Activated T-helper 1 cell treated with Interleukin-2 at 50 U/mL for 16 hours (primary cell): ENCODE measurements around the gene NFE2L2.
"Not testable (repeated sequence)": the region's sequence is repeated elsewhere in the genome, so short reads cannot be mapped to it uniquely, and the experiment has no call there.

ENCODE experiments used
- DNase-seq: peaks from one replicate; pipeline ENCODE4 v3.0.0-alpha.2; 2020; ENCODE audit warnings: low read depth

The NFE2L2 gene

GRCh38 chr2:177279847-177280246, 15.3 kb upstream of the NFE2L2 start:
- no peak for DNase-seq

- no peak for DNase-seq
These were observed 11.2 kb upstream of the NFE2L2 start for GRCh38 chr2:177275743-177276055.

GRCh38 chr2:177275040-177275742, 10.7 kb upstream of the NFE2L2 start:
- DNase-seq = no peak

DNA sequence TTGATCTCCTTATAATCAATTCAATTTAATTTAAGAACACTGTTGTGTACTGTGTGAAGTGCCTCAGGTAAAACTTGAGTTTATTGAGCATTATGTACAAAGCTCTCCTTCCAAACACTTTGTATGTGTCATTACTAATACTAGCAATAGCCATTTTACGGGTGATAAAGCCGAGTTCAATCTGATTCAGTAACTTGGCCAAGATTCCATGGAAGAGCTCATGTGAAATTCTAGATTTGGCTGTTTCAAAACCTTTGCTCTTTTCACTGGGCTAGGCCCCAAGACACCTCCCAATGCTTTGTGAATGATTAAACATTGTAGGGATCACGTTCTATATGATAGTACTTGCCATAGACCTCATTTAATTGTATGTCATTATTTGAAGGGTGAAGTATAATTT, 8.9 kb upstream of the NFE2L2 start:
- DNase-seq = no peak

DNA sequence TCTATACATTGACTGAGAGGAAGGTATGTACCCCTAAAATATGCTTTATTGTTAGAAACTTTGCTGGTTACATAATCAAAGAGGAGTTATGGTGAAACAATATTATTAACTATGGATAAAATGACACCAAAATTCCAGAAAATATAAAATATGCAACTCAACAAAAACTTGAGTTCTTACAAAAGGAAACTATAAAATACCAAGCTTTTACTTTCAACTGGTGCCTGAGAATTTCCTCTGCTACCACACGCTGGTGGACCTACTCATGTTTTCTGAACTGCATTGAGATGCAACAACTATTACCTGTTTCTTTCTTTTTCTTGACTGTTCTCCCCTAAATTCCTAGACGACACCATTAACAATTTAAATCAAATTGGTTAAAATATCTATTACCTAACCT, 8.2 kb upstream of the NFE2L2 start:
- DNase-seq = no peak

DNA sequence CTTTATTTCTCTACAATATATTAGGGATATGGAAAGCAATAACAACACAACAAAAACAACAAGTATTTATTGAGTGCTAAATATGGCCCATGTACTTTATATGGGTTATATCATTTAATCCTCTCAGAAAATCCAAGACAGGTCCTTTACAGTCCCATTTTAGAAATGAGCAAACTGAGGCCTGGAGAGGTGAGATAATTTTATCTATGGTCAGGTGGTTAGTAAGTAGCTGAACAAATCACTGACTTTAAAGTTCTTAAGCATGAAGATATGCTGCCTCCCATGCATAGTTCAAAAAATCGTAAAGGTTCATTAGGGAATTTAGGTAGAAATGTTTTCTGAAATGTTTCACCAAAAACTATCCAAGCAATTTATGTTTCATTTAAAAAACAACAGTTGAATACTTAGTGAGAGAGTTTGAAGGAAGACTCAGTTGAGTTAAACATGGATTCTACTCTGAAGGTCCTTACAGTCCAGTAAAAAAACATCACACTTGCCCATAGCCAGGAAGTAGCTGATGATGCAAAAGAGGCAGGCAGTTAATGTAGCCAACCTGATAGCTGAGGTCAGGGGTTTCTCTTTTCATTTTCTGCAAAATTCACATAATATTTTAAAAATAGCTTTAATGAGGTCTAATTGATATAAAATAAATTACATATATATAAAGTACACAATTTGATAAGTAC, 7.6 kb upstream of the NFE2L2 start:
- no peak for DNase-seq

- no peak for DNase-seq
These were observed 6.0 kb upstream of the NFE2L2 start for GRCh38 chr2:177270531-177270930.

GRCh38 chr2:177268901-177269300, 4.4 kb upstream of the NFE2L2 start:
- DNase-seq = no peak

DNA sequence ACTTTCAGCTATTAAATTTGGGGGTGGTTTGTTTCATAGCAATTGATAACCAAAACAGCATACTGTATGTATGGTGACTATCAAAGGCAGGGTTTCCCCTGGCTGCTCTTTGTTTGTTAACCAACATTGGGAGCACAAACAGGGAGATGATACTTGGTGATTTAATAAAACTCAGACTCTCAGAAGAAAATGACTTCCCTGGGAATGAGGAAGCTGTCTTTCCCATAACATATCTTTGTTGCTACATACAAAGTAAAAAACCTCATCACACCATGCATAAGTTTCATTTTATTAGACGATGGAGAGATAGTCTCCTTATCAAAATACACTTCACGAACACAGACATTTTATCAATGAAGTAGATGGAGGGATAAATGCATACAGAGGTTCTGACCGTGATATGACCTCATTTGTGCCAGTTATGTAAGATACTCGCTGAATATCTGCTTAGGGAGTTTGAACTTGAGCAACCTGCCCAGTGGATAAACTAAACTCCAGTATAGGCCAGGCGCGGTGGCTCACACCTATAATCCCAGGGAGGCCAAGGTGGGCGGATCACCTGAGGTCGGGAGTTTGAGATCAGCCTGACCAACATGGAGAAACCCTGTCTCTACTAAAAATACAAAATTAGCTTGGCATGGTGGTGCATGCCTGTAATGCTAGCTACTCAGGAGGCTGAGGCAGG, 3.8 kb upstream of the NFE2L2 start:
- no peak for DNase-seq

GRCh38 chr2:177266955-177267354, 2.4 kb upstream of the NFE2L2 start:
- DNase-seq = not testable (repeated sequence)

DNA sequence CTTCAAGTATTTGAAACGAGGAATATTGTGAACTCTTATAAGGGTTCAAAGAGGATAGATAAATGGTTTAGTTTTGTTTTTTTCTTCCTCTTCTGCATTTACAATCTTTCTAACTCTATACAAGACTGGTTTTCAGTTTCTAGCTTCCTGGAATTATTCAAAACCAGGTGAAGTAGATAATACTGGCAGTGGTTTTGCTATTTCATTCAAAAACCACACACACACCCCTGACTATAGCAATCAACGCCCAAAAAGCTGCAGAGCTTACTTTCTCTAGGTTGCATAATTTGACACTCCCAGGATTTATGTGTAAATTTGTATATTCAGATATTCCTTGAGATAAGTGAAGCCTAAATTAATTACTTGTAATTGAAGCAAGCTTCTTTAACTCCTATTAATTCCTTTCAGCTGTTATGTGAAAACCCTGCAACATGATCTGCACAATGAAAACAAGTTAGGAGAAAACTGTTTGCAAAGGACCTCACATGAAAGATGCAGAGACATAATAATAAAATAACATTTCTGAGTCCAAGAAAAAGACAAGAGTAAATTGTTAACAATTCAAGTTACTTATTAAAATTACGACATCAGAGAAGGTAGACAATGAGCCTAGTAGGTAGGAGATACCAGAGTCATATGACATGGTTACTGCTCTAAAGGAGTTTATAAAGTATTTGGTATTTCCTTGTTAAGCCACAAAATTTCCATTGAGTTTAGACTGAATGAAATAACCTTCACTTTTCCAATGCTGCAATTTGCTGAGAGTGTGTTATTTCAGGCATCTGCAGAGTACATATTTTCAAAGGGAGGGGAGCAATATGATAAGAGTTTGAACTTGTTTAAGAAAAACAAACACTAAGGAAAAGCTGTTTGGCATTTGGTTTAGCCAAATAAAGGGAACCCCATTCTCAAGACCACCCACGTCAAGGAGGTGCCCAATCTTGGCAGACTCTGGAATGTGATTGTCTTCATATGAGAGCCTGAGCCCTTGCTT, 1.6 kb upstream of the NFE2L2 start:
- no peak for DNase-seq

DNA sequence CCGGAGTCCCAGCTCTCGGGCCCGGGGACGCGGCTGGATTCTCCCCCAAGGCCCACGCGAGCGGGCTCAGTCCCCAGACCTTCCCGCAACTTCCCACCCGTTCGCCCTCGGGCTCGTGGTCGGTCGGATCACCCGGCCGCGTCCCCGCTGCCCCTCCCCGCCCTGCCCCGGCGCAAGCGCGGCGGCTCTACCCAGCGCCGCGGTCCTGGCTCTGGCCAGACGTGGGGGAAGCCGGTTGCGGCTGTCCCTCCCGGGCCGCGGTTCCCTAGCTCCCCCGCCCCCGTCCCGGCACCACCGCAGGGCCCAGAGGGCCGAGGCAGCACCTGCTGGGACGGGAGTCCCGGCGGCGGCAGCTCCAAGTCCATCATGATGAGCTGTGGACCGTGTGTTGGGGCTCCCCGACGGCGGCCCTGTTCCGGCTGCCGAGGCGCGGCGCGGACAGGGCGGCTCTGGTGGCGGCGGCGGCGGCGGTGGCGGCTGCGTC, 276 bp downstream of the NFE2L2 start:
- DNase-seq = no peak

GRCh38 chr2:177263451-177264208, 897 bp downstream of the NFE2L2 start:
- peak; percentile 90 for DNase-seq

- no peak for DNase-seq
These were observed 1.5 kb downstream of the NFE2L2 start for GRCh38 chr2:177262958-177263450.

GRCh38 chr2:177262092-177262491, 2.4 kb downstream of the NFE2L2 start:
- no peak for DNase-seq

- no peak for DNase-seq
These were observed 3.1 kb downstream of the NFE2L2 start for GRCh38 chr2:177261116-177262060.

- DNase-seq = no peak
These were observed 4.1 kb downstream of the NFE2L2 start for GRCh38 chr2:177260379-177260778.

- DNase-seq = no peak
These were observed 6.5 kb downstream of the NFE2L2 start for GRCh38 chr2:177258059-177258458.

- DNase-seq = no peak
These were observed 7.1 kb downstream of the NFE2L2 start for GRCh38 chr2:177257471-177257870.

GRCh38 chr2:177256695-177257094, 7.8 kb downstream of the NFE2L2 start:
- no peak for DNase-seq
